Trophoblast cell (in vitro differentiated cells and primary cell): ENCODE measurements around the gene WDFY1.
A peak's percentile ranks its signal among the peaks of the same experiment; 100 is the strongest.

Experiments used
- DNase-seq, 2 donors: peaks; one replicate each; pipeline ENCODE4 v3.0.0-alpha.2; 2016
- H2AFZ ChIP-seq: 2 replicates; pipeline ENCODE4 v1.6.1; 2013; ENCODE audit warnings: low read length, moderate library complexity, mild to moderate bottlenecking; ENCODE audit not compliant: insufficient read depth, poor library complexity
- H2AK5ac ChIP-seq: 2 replicates; pipeline ENCODE4 v1.6.1; 2013; ENCODE audit warnings: mild to moderate bottlenecking, low read length
- H2BK120ac ChIP-seq: 2 replicates; pipeline ENCODE4 v1.6.1; 2013; ENCODE audit warnings: low read length, mild to moderate bottlenecking, moderate library complexity; ENCODE audit not compliant: insufficient read depth, poor library complexity
- H2BK12ac ChIP-seq: 2 replicates; pipeline ENCODE4 v1.6.1; 2013; ENCODE audit warnings: mild to moderate bottlenecking, low read length, moderate library complexity
- H2BK5ac ChIP-seq: 2 replicates; pipeline ENCODE4 v1.6.1; 2013; ENCODE audit warnings: low read length, low read depth, moderate library complexity, mild to moderate bottlenecking; ENCODE audit not compliant: poor library complexity
- H3K14ac ChIP-seq: 2 replicates; pipeline ENCODE4 v1.6.1; 2013; ENCODE audit warnings: mild to moderate bottlenecking, low read length
- H3K18ac ChIP-seq: 2 replicates; pipeline ENCODE4 v1.6.1; 2013; ENCODE audit warnings: mild to moderate bottlenecking, low read length
- H3K23ac ChIP-seq: 2 replicates; pipeline ENCODE4 v1.6.1; 2013; ENCODE audit warnings: low read length
- H3K27ac ChIP-seq: 2 replicates; pipeline ENCODE4 v1.5.1; 2013; ENCODE audit warnings: low read depth, mild to moderate bottlenecking, inconsistent platforms, low read length, moderate library complexity
- H3K27me3 ChIP-seq: 2 replicates; pipeline ENCODE4 v1.6.1; 2013; ENCODE audit warnings: inconsistent platforms, mild to moderate bottlenecking, low read length, moderate library complexity; ENCODE audit not compliant: insufficient read depth
- H3K36me3 ChIP-seq, 2 experiments: 1 replicate in 1 of 2; 2 replicates in 1 of 2; pipeline ENCODE4 v1.6.1; 2013; ENCODE audit warnings: low read length in 2 of 2, mild to moderate bottlenecking in 2 of 2, moderate library complexity in 1 of 2; ENCODE audit not compliant: insufficient read depth in 2 of 2, control insufficient read depth in 1 of 2
- H3K4ac ChIP-seq: 2 replicates; pipeline ENCODE4 v1.6.1; 2013; ENCODE audit warnings: low read depth, mild to moderate bottlenecking, low read length, moderate library complexity
- H3K4me1 ChIP-seq, 2 experiments: 1 replicate in 1 of 2; 2 replicates in 1 of 2; pipeline ENCODE4 v1.6.1; 2013; ENCODE audit warnings: low read length in 2 of 2, mild to moderate bottlenecking in 2 of 2, moderate library complexity in 1 of 2; ENCODE audit not compliant: insufficient read depth in 2 of 2, control insufficient read depth in 1 of 2
- H3K4me2 ChIP-seq: 2 replicates; pipeline ENCODE4 v1.6.1; 2013; ENCODE audit warnings: inconsistent platforms, mild to moderate bottlenecking, low read length, moderate library complexity
- H3K4me3 ChIP-seq: 2 replicates; pipeline ENCODE4 v1.5.1; 2013; ENCODE audit warnings: mild to moderate bottlenecking, low read depth, low read length, inconsistent platforms
- H3K79me1 ChIP-seq: one replicate; pipeline ENCODE4 v1.6.1; 2013; ENCODE audit warnings: low read length
- H3K79me2 ChIP-seq: 2 replicates; pipeline ENCODE4 v1.6.1; 2013; ENCODE audit warnings: low read length, mild to moderate bottlenecking; ENCODE audit not compliant: control insufficient read depth, insufficient read depth, poor library complexity
- H3K9ac ChIP-seq: 2 replicates; pipeline ENCODE4 v1.6.1; 2013; ENCODE audit warnings: mild to moderate bottlenecking, low read length
- H3K9me3 ChIP-seq: 2 replicates; pipeline ENCODE4 v1.6.1; 2013; ENCODE audit warnings: low read depth, mild to moderate bottlenecking, control low read depth, inconsistent platforms, low read length; ENCODE audit not compliant: insufficient read depth
- H4K12ac ChIP-seq: 2 replicates; pipeline ENCODE4 v1.6.1; 2013; ENCODE audit warnings: low read depth, mild to moderate bottlenecking, low read length, moderate library complexity
- H4K8ac ChIP-seq: 2 replicates; pipeline ENCODE4 v1.6.1; 2013; ENCODE audit warnings: low read depth, mild to moderate bottlenecking, low read length, moderate library complexity
- H4K91ac ChIP-seq: one replicate; pipeline ENCODE4 v1.6.1; 2013; ENCODE audit warnings: low read depth, mild to moderate bottlenecking, low read length, moderate library complexity
- WGBS: extraction: QIAGEN DNeasy Blood & Tissue Kit; methylation state at CpG from one replicate; pipeline ENCODE4 v1.1.7; 2013; ENCODE audit warnings: missing lambda C conversion rate; ENCODE audit not compliant: insufficient read length, insufficient coverage; ENCODE audit errors: extremely low coverage; 5-methylcytosine and 5-hydroxymethylcytosine counted together

The WDFY1 gene

DNA sequence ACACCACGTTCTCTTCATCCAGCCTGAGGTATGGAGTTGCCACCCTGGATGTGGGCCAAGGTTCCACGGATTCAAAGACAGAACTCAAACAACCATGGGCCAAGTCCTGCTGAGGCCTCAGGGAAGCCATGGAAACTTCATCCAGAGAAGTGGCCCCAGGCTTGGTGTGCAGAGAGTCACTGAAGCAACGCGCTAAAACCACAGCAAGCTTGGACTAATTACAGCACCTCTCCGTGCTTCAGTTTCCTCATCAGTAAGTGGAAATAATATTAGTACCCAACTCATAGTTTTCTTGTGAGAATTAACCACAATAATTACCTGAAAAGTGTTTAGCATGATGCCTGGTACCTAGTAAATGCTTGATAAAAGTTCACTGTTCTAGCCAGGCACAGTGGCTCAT lies 88.6 kb downstream of the WDFY1 start:
- Histone ChIP-seq H2AFZ (no peak overlapping the region), H4K91ac (no peak overlapping the region), H3K27me3 (no peaks in the 10 kb centered on the region), H3K9me3 (no peaks in the 10 kb centered on the region), H3K9ac (no peak overlapping the region), H3K23ac (no peak overlapping the region), H2AK5ac (no peak overlapping the region), H2BK5ac (no peak overlapping the region), H3K4me2 (no peak overlapping the region), H3K4ac (no peak overlapping the region), H3K4me1 (peaks cover 2% of the 10 kb centered on the region in 2 experiments), H3K18ac (no peak overlapping the region), H3K4me3 (no peak overlapping the region), H3K79me2 (no peaks in the 10 kb centered on the region), H3K79me1 (no peaks in the 10 kb centered on the region), H4K12ac (no peak overlapping the region), H4K8ac (no peak overlapping the region), H2BK12ac (no peak overlapping the region), H3K36me3 (no peaks in the 10 kb centered on the region), H2BK120ac (no peak overlapping the region), H3K27ac (no peak overlapping the region), H3K14ac (no peak overlapping the region)
- peak in 1 of 2 donors; percentile 14 for DNase-seq
- WGBS: no CpG with 5 or more reads among the region's 5 CpGs

GRCh38 chr2:223856021-223856420 lies 89.1 kb downstream of the WDFY1 start:
- no peak overlapping the region for H3K27ac ChIP-seq
- no peak overlapping the region for H4K91ac ChIP-seq
- no peak overlapping the region for H3K23ac ChIP-seq
- H3K27me3 ChIP-seq: no peaks in the 10 kb centered on the region
- no peak overlapping the region for H3K14ac ChIP-seq
- H3K36me3 ChIP-seq: no peaks in the 10 kb centered on the region
- no peaks in the 10 kb centered on the region for H3K79me1 ChIP-seq
- H3K9ac ChIP-seq: no peak overlapping the region
- H2AK5ac ChIP-seq: no peak overlapping the region
- H2BK5ac ChIP-seq: no peak overlapping the region
- H2AFZ ChIP-seq: no peak overlapping the region
- H3K4ac ChIP-seq: no peak overlapping the region
- no peak overlapping the region for H2BK12ac ChIP-seq
- H3K79me2 ChIP-seq: no peaks in the 10 kb centered on the region
- no peak overlapping the region for H3K4me3 ChIP-seq
- no peak overlapping the region for H4K8ac ChIP-seq
- H3K4me1 ChIP-seq: peaks cover 2% of the 10 kb centered on the region in 2 experiments
- H2BK120ac ChIP-seq: no peak overlapping the region
- DNase-seq: peak; percentile 58 to 76
- H4K12ac ChIP-seq: no peak overlapping the region
- no CpG with 5 or more reads among the region's 2 CpGs for WGBS
- no peak overlapping the region for H3K18ac ChIP-seq
- H3K9me3 ChIP-seq: no peaks in the 10 kb centered on the region
- no peak overlapping the region for H3K4me2 ChIP-seq

GRCh38 chr2:223855426-223855825 lies 89.7 kb downstream of the WDFY1 start:
- no peak overlapping the region for H4K91ac ChIP-seq
- H3K27ac ChIP-seq: no peak overlapping the region
- no peak overlapping the region for H2BK120ac ChIP-seq
- H2BK12ac ChIP-seq: no peak overlapping the region
- peaks cover 2% of the 10 kb centered on the region in 2 experiments for H3K4me1 ChIP-seq
- no peak overlapping the region for H3K4me2 ChIP-seq
- no peak overlapping the region for H3K4ac ChIP-seq
- H3K36me3 ChIP-seq: no peaks in the 10 kb centered on the region
- H3K79me1 ChIP-seq: no peaks in the 10 kb centered on the region
- H3K18ac ChIP-seq: no peak overlapping the region
- H3K27me3 ChIP-seq: no peaks in the 10 kb centered on the region
- no CpG with 5 or more reads among the region's 5 CpGs for WGBS
- H3K79me2 ChIP-seq: no peaks in the 10 kb centered on the region
- H2BK5ac ChIP-seq: no peak overlapping the region
- H3K23ac ChIP-seq: no peak overlapping the region
- H2AFZ ChIP-seq: no peak overlapping the region
- no peak overlapping the region for H3K14ac ChIP-seq
- H3K9ac ChIP-seq: no peak overlapping the region
- DNase-seq: peak; percentile 82 to 91
- no peak overlapping the region for H3K4me3 ChIP-seq
- H4K8ac ChIP-seq: no peak overlapping the region
- no peaks in the 10 kb centered on the region for H3K9me3 ChIP-seq
- no peak overlapping the region for H4K12ac ChIP-seq
- no peak overlapping the region for H2AK5ac ChIP-seq

GRCh38 chr2:223854741-223855140 lies 90.4 kb downstream of the WDFY1 start:
- Histone ChIP-seq H3K79me2 (no peaks in the 10 kb centered on the region), H3K79me1 (no peaks in the 10 kb centered on the region), H3K23ac (no peak overlapping the region), H2AK5ac (no peak overlapping the region), H2BK12ac (no peak overlapping the region), H2AFZ (no peak overlapping the region), H3K14ac (no peak overlapping the region), H4K91ac (no peak overlapping the region), H2BK120ac (no peak overlapping the region), H3K4me1 (peaks cover 2% of the 10 kb centered on the region in 2 experiments), H3K9ac (no peak overlapping the region), H3K36me3 (peaks cover 2 to 3% of the 10 kb centered on the region in 2 experiments), H4K12ac (no peak overlapping the region), H4K8ac (no peak overlapping the region), H2BK5ac (no peak overlapping the region), H3K4ac (no peak overlapping the region), H3K27me3 (no peaks in the 10 kb centered on the region), H3K27ac (no peak overlapping the region), H3K4me3 (no peak overlapping the region), H3K4me2 (no peak overlapping the region), H3K9me3 (peaks cover 2% of the 10 kb centered on the region), H3K18ac (no peak overlapping the region)
- DNase-seq: no peak
- no CpG with 5 or more reads among the region's 2 CpGs for WGBS
